Liver (tissue), 9 donors: Measurements from ENCODE around the gene NLRC5. TPM values are rescaled to one million over a fixed set of nuclear protein-coding genes. Genes with fewer than 3 reads are reported as not detected.

ENCODE experiments used
- DNase-seq: peaks from one replicate; pipeline ENCODE4 v3.0.0-alpha.2; 2017; ENCODE audit warnings: low spot score
- H3K27ac ChIP-seq, 2 donors: one replicate each; pipeline ENCODE4 v1.7.0; 2013; ENCODE audit warnings: inconsistent platforms in 2 of 2, low read length in 2 of 2, control low read depth in 1 of 2, low read depth in 1 of 2, mild to moderate bottlenecking in 1 of 2
- H3K27me3 ChIP-seq, 4 donors: one replicate each; pipeline versions ENCODE4 v1.6.1 to v1.7.0; 2013; ENCODE audit warnings: low read length in 3 of 4, inconsistent platforms in 1 of 4, mild to moderate bottlenecking in 1 of 4, moderate library complexity in 1 of 4; ENCODE audit not compliant: control insufficient read depth in 4 of 4, insufficient read depth in 4 of 4
- H3K36me3 ChIP-seq, 4 donors: one replicate each; pipeline versions ENCODE4 v1.6.1 to v1.7.0; 2013; ENCODE audit warnings: low read length in 3 of 4, mild to moderate bottlenecking in 3 of 4, low read depth in 1 of 4, moderate library complexity in 1 of 4; ENCODE audit not compliant: control insufficient read depth in 4 of 4, insufficient read depth in 3 of 4
- H3K4me1 ChIP-seq, 4 donors: one replicate each; pipeline versions ENCODE4 v1.6.1 to v1.7.0; 2013; ENCODE audit warnings: low read length in 3 of 4, mild to moderate bottlenecking in 3 of 4, moderate library complexity in 1 of 4; ENCODE audit not compliant: control insufficient read depth in 4 of 4, insufficient read depth in 4 of 4
- H3K4me3 ChIP-seq, 3 donors: one replicate each; pipeline versions ENCODE4 v1.6.1 to v1.7.0; 2013; ENCODE audit warnings: low read length in 3 of 3, control low read depth in 1 of 3, low read depth in 1 of 3, mild to moderate bottlenecking in 1 of 3
- H3K9ac ChIP-seq, 2 donors: one replicate each; pipeline ENCODE4 v1.7.0; 2013; ENCODE audit warnings: low read length in 2 of 2, mild to moderate bottlenecking in 2 of 2, moderate library complexity in 2 of 2, control low read depth in 1 of 2, low read depth in 1 of 2
- H3K9me3 ChIP-seq, 4 donors: one replicate each; pipeline versions ENCODE4 v1.6.1 to v1.7.0; 2013; ENCODE audit warnings: low read length in 3 of 4; ENCODE audit not compliant: control insufficient read depth in 4 of 4
- CTCF ChIP-seq: fragments of 150-350 bp; IDR thresholded peaks from 2 replicates; pipeline ENCODE4 v1.5.1; 2017; ENCODE audit warnings: improper control_type of control experiment, low read depth, low read length; ENCODE audit not compliant: missing input control
- EGR1 ChIP-seq, 2 donors: IDR thresholded peaks; 2 replicates each; pipeline ENCODE4 v1.6.1; 2016 to 2018; ENCODE audit warnings: antibody characterized with exemption in 2 of 2, low read depth in 2 of 2
- FOXA1 ChIP-seq: IDR thresholded peaks from 2 replicates; pipeline ENCODE4 v1.6.1; 2016; ENCODE audit warnings: antibody characterized with exemption
- FOXA2 ChIP-seq: IDR thresholded peaks from 2 replicates; pipeline ENCODE4 v1.6.1; 2016; ENCODE audit warnings: antibody characterized with exemption
- GABPA ChIP-seq, 2 donors: IDR thresholded peaks in 1 of 2; conservative IDR thresholded peaks in 1 of 2; 2 replicates each; pipeline ENCODE4 v1.6.1; 2016; ENCODE audit warnings: antibody characterized with exemption in 2 of 2, mild to moderate bottlenecking in 1 of 2, moderate library complexity in 1 of 2
- HNF4A ChIP-seq, 2 donors: conservative IDR thresholded peaks; 2 replicates each; pipeline ENCODE4 v1.6.1; 2016; ENCODE audit warnings: antibody characterized with exemption in 2 of 2, mild to moderate bottlenecking in 2 of 2
- HNF4G ChIP-seq: IDR thresholded peaks from 2 replicates; pipeline ENCODE4 v1.6.1; 2016; ENCODE audit warnings: antibody characterized with exemption
- JUND ChIP-seq, 2 donors: IDR thresholded peaks; 2 replicates each; pipeline ENCODE4 v1.6.1; 2016; ENCODE audit warnings: antibody characterized with exemption in 2 of 2
- NR2F2 ChIP-seq: IDR thresholded peaks from 2 replicates; pipeline ENCODE4 v1.6.1; 2016; ENCODE audit warnings: antibody characterized with exemption
- RAD21 ChIP-seq, 2 donors: IDR thresholded peaks; 2 replicates each; pipeline ENCODE4 v1.6.1; 2016; ENCODE audit warnings: antibody characterized with exemption in 2 of 2, mild to moderate bottlenecking in 2 of 2
- REST ChIP-seq: IDR thresholded peaks from 2 replicates; pipeline ENCODE4 v1.6.1; 2016; ENCODE audit warnings: antibody characterized with exemption, mild to moderate bottlenecking
- TAF1 ChIP-seq: conservative IDR thresholded peaks from 2 replicates; pipeline ENCODE4 v1.6.1; 2016; ENCODE audit warnings: antibody characterized with exemption, mild to moderate bottlenecking
- YY1 ChIP-seq: IDR thresholded peaks from 2 replicates; pipeline ENCODE4 v1.6.1; 2016; ENCODE audit warnings: antibody characterized with exemption, mild to moderate bottlenecking
- ZBTB33 ChIP-seq: IDR thresholded peaks from 2 replicates; pipeline ENCODE4 v1.6.1; 2016; ENCODE audit warnings: antibody characterized with exemption
- WGBS: extraction: QIAGEN DNeasy Blood & Tissue Kit; methylation state at CpG from one replicate; pipeline ENCODE4 v1.1.7; 2013; 5-methylcytosine and 5-hydroxymethylcytosine counted together
- polyA plus RNA-seq, 2 donors: library from polyadenylated mRNA; stranded (reverse) in 1 of 2; unstranded in 1 of 2; fragments of 200-250 nt in 1 of 2; fragments of >200 nt in 1 of 2; fragmentation: Nextera tagmentation in 1 of 2; extraction: Ambion mirVana in 1 of 2; gene quantifications; one replicate each; pipeline versions ENCODE4 v1.2.1 to v1.2.3, GENCODE V29; 2013 to 2015
- total RNA-seq, 2 donors: library from RNA; depleted of rRNA; stranded (reverse); fragments of >200 nt; gene quantifications; one replicate each; pipeline ENCODE4 v1.2.3, GENCODE V29; 2014
- donor health status: healthy.
- donor health status: healthy.
- donor health status: healthy.
- donor health status: healthy.
- donor health status: healthy.

The NLRC5 gene
- total and polyA plus RNA-seq, 4 donors: 4.7 to 23.3 (median 8.8) TPM

GRCh38 chr16:57021757-57022156 lies 32.4 kb downstream of the NLRC5 start (continued):
- TF ChIP-seq REST (no peak), RAD21 (IDR thresholded peaks at IDR 0.05) (no peak)

GRCh38 chr16:57022445-57022844 lies 33.1 kb downstream of the NLRC5 start:
- H3K9me3 ChIP-seq: no peaks in the 10 kb centered on the region
- 93% methylated on average over 7 of the region's 7 CpGs for WGBS
- H3K4me3 ChIP-seq: no peak overlapping the region
- H3K27me3 ChIP-seq: no peaks in the 10 kb centered on the region
- no peak for TF ChIP-seq GABPA (IDR thresholded peaks at IDR 0.05 in 1 of 2, conservative IDR thresholded peaks at IDR 0.05 in 1 of 2)
- TF ChIP-seq EGR1 (IDR thresholded peaks at IDR 0.05; ENCODE audit: low read depth in 2 of 2): no peak
- no peak for TF ChIP-seq HNF4A (conservative IDR thresholded peaks at IDR 0.05)
- TF ChIP-seq JUND (IDR thresholded peaks at IDR 0.05): no peak
- TF ChIP-seq TAF1: no peak
- no peak for TF ChIP-seq YY1
- TF ChIP-seq NR2F2: no peak
- TF ChIP-seq RAD21 (IDR thresholded peaks at IDR 0.05): no peak
- no peak for TF ChIP-seq FOXA2
- no peak for TF ChIP-seq FOXA1
- no peak for TF ChIP-seq REST
- no peak for TF ChIP-seq CTCF
- no peak for TF ChIP-seq HNF4G
- no peak for TF ChIP-seq ZBTB33
- no peak overlapping the region for H3K9ac ChIP-seq
- no peak overlapping the region for H3K27ac ChIP-seq
- H3K36me3 ChIP-seq: peaks cover 10 to 16% (median 13%) of the 10 kb centered on the region in 4 donors
- DNase-seq: no peak
- no peaks in the 10 kb centered on the region for H3K4me1 ChIP-seq
